Coronary artery (tissue), 2 donors: ENCODE results near the gene RNPEPL1.

Source experiments
- DNase-seq: peaks from one replicate; pipeline ENCODE4 v3.0.0-alpha.2; 2017; ENCODE audit warnings: low spot score
- H3K27ac ChIP-seq, 2 donors: fragments of 200-600 bp; sonication (generic); one replicate each; pipeline ENCODE4 v1.5.1; 2016 to 2019
- H3K4me3 ChIP-seq: fragments of 200-600 bp; sonication (generic); 2 replicates; pipeline ENCODE4 v1.5.1; 2016; ENCODE audit warnings: mild to moderate bottlenecking, moderate library complexity
- CTCF ChIP-seq: fragments of 200-600 bp; sonication (generic); IDR thresholded peaks from one replicate; pipeline ENCODE4 v1.5.1; 2019; ENCODE audit warnings: antibody characterized with exemption

RNPEPL1 gene

GRCh38 chr2:240619506-240620148, 51.3 kb downstream of the RNPEPL1 start:
- Histone ChIP-seq H3K27ac (no peak overlapping the region), H3K4me3 (no peak overlapping the region)
- DNase-seq = no peak
- no peak for TF ChIP-seq CTCF

GRCh38 chr2:240620149-240620731, 52.0 kb downstream of the RNPEPL1 start:
- Histone ChIP-seq H3K4me3 (no peak overlapping the region), H3K27ac (no peak overlapping the region)
- DNase-seq = no peak
- no peak for TF ChIP-seq CTCF

- DNase-seq = no peak
- Histone ChIP-seq H3K4me3 (no peak overlapping the region), H3K27ac (no peak overlapping the region)
- TF ChIP-seq CTCF = no peak
Measured at GRCh38 chr2:240620859-240621258, 52.6 kb downstream of the RNPEPL1 start.

- DNase-seq = no peak
- Histone ChIP-seq H3K4me3 (no peak overlapping the region), H3K27ac (no peak overlapping the region)
- no peak for TF ChIP-seq CTCF
Measured at GRCh38 chr2:240622060-240622411, 53.8 kb downstream of the RNPEPL1 start.

- DNase-seq = no peak
- H3K27ac ChIP-seq = no peak overlapping the region
- H3K4me3 ChIP-seq = no peak overlapping the region
- no peak for TF ChIP-seq CTCF
Measured at GRCh38 chr2:240622531-240623235, 54.4 kb downstream of the RNPEPL1 start.

- TF ChIP-seq CTCF = no peak
- H3K27ac ChIP-seq = no peak overlapping the region
- H3K4me3 ChIP-seq = no peak overlapping the region
- no peak for DNase-seq
Measured at GRCh38 chr2:240623531-240624010, 55.3 kb downstream of the RNPEPL1 start.
